OCI-LY7 (cell line): ENCODE measurements around the gene SHC2.

Source experiments
- EZH2phosphoT487 ChIP-seq: fragments of 200-600 bp; sonication (generic); IDR thresholded peaks from 2 replicates; pipeline ENCODE4 v1.6.1; 2018; ENCODE audit warnings: low read depth, borderline replicate concordance, mild to moderate bottlenecking, mixed run types, antibody characterized with exemption, low read length, moderate library complexity, mixed read lengths
- TF ChIP-seq, protein P1 (sequence below): fragments of 200-600 bp; sonication (generic); conservative IDR thresholded peaks from 2 replicates; pipeline ENCODE4 v1.5.1; 2014; ENCODE audit warnings: mild to moderate bottlenecking, antibody characterized with exemption, low read length, moderate library complexity, mixed read lengths

GRCh38 chr19:436413-436950 is 24.4 kb downstream of the SHC2 start:
- TF ChIP-seq, protein P1, sequence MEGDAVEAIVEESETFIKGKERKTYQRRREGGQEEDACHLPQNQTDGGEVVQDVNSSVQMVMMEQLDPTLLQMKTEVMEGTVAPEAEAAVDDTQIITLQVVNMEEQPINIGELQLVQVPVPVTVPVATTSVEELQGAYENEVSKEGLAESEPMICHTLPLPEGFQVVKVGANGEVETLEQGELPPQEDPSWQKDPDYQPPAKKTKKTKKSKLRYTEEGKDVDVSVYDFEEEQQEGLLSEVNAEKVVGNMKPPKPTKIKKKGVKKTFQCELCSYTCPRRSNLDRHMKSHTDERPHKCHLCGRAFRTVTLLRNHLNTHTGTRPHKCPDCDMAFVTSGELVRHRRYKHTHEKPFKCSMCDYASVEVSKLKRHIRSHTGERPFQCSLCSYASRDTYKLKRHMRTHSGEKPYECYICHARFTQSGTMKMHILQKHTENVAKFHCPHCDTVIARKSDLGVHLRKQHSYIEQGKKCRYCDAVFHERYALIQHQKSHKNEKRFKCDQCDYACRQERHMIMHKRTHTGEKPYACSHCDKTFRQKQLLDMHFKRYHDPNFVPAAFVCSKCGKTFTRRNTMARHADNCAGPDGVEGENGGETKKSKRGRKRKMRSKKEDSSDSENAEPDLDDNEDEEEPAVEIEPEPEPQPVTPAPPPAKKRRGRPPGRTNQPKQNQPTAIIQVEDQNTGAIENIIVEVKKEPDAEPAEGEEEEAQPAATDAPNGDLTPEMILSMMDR = no peak
- TF ChIP-seq EZH2phosphoT487 = no peak
